Endothelial cell of hepatic sinusoid (primary cell): ENCODE measurements around the gene DCLRE1A.

Source experiments
- in situ Hi-C: cut with HindIII; loops from 2 replicates; pipeline ENCODE4 v1.10.0; 2017; ENCODE audit warnings: low sequenced_read_pairs

The DCLRE1A gene

GRCh38 chr10:113802997-113803396 lies 50.9 kb downstream of the DCLRE1A start:
- in situ Hi-C loops: loop anchor here (25.0 kb wide), 1 partner anchor 309 kb away; no protein-coding TSS in a partner anchor

- in situ Hi-C loops: loop anchor here (25.0 kb wide), 1 partner anchor 311 kb away; no protein-coding TSS in a partner anchor
Observed at GRCh38 chr10:113801569-113801968, 52.3 kb downstream of the DCLRE1A start.

GRCh38 chr10:113791691-113792090 lies 62.2 kb downstream of the DCLRE1A start:
- in situ Hi-C loops: no loop called here

- in situ Hi-C loops: no loop called here
Observed at GRCh38 chr10:113788604-113789083, 65.2 kb downstream of the DCLRE1A start.
